Islet precursor cell (in vitro differentiated cells): ENCODE measurements around the gene RYK.

Experiments
- DNase-seq: peaks from one replicate; pipeline ENCODE4 v3.0.0-alpha.2; 2018

RYK gene

GRCh38 chr3:134147411-134147810 is 103.2 kb downstream of the RYK start:
- DNase-seq = no peak

DNA sequence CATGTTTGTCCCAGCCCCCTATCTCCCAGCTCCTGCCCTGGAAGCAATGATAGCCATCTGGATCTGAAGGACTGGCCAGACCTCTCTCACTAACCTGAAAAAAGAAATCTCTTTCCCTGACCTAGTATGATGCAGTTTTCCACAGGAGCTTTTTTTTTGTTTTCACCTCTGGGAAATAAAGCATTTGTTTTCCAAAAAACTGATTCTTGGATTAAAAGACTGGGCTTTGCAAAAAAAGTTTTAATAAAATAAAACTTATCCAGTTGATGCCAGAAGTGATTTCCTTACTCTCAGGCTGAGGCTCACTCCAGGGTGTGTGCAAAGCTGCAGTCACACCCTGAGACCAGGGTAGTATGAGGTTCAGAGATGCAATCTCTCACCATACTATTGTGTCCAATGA is 104.0 kb downstream of the RYK start:
- DNase-seq = no peak

- no peak for DNase-seq
Measured at GRCh38 chr3:134145183-134145582, 105.5 kb downstream of the RYK start.

DNA sequence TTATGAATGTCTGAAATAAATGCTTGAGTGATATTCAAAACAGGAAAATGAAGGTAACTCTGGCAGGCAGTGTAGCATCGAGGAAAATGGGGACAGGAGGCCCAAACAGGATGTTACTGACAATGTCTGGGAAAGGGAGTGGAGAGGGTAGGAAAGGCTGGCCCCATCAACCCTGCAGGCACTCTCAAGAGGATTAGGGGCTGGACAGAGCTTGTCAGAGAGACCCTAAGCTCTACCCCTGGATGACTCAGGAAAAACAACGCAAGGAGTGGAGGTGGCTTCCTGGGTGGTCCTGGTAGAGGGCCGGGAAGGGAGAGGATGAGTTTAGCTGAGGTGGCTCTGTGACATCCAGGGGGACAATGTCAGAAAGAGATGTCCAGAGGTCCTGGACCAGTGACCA is 106.0 kb downstream of the RYK start:
- DNase-seq = no peak

GRCh38 chr3:134143828-134144401 is 106.7 kb downstream of the RYK start:
- no peak for DNase-seq

- DNase-seq = no peak
Measured at GRCh38 chr3:134136604-134137003, 114.1 kb downstream of the RYK start.

DNA sequence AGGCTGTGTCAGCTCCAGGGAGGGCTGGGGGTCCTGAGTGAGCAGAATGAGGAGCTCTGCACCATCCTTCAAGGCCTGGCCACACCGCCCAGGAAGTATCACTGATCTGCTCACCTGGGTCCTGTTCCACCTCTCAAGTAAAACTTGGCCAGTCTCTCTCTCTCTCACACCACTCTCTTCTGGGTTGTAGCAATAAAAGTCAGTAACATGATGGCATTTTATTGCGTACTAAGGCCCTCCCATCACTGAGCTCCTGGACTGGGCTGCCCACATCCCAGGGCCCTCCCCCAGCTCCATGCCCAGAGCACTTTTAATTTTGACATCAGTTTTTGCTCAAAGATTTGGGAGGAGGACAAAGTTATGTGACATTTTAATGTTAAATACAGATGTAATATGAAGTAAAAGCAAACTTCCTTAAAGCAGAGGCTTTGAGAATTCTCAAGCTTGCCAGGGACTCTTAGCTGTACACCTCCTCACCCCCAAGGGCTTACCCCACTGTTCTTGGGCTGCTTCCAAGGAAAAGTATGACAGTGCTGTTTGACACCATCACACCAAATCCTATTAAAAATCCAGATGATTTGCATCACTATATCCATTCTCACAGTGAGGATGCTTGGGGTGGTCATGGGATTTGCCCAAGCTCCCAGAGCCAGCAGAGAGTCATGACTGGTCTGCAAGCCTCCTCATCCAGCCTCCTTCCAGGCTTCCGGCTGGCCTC is 115.8 kb downstream of the RYK start:
- no peak for DNase-seq

DNA sequence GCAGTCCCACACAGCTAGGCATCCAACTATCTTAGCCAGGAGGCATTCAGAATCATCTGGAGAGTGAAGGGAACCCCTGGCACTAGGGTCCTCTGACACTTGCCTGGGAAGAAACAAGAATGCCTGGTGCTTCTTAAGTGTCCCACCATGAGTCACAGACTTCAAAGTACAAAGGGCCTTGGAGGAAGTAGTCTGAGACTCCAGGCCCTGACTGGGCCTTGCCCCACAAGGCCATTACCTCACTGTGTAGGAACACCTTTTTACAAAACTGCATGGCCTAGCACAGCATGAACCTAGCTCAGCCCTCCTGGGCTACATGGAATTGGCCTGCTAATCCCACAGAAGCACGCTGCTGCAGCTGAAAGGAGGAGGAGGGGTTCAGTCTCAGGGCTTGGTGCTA is 116.4 kb downstream of the RYK start:
- DNase-seq = peak; percentile 66

GRCh38 chr3:134132961-134133360 is 117.7 kb downstream of the RYK start:
- no peak for DNase-seq

GRCh38 chr3:134126153-134126552 is 124.5 kb downstream of the RYK start:
- no peak for DNase-seq

DNA sequence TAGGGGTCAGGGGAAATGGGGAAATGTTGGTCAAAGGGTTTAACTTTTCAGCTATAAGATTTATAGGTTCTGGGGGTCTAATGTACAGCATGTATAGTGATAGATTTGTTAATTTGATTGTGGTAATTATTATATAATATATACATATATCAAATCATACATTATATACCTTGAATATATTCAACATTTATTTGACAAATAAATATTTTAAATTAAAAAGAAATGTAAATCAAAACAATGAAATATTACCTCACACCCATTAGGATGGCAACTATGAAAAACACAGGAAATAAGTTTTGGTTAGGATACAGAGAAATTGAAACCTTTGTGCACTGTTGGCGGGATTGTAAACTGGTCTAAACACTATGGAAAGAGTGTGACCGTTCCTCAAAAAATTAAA is 135.9 kb downstream of the RYK start:
- DNase-seq = no peak

GRCh38 chr3:134111616-134112015 is 139.0 kb downstream of the RYK start:
- DNase-seq = no peak

DNA sequence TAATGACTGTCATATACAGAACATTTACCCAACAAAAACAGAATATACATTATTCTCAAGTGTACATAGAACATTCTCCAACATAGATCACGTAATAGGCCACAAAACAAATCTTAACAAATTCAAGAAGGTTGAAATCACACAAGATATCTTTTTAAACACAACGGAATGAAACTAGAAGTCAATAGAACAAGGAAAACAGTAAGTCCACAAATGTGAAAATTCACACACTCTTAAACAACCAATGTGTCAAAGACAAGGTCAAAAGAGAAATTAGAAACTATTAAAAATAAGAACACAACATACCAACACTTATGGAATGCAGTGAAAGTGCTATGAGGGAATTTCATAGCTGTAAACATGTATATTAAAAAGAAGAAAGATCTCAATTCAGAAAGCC is 139.7 kb downstream of the RYK start:
- DNase-seq = no peak
